ENCODE results near the gene SLIT3. TPM values are rescaled to one million over a fixed set of nuclear protein-coding genes. Genes with fewer than 3 reads are reported as not detected.
"Not testable (repeated sequence)": the region's sequence is repeated elsewhere in the genome, so short reads cannot be mapped to it uniquely, and the experiment has no call there.

Gene SLIT3
- total RNA-seq, 2 experiments from 2014 or later = not detected

DNA sequence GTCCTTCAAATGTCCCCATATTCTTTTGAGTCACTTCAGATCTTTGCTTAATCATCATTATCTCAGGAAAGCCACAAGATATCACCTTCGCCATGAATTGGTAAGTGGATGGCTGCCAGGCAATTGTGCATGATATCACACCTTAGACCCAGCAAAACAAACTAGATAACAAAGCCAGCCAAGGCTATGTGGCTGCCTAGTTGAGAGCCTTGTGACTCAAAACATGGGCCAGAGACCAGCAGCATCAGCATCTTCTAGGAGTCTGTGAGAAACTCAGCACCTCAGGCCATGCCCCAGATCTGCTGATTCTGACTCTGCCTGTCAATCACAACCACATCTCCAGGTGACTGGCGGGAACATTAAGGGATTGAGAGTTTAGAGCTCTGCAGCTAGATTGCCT, 82.8 kb downstream of the SLIT3 start:
- Mint-ChIP-seq H3K36me3 (ENCODE audit: low read depth) (no peaks in the 10 kb centered on the region), H3K27me3 (no peaks in the 10 kb centered on the region), H3K4me3 (no peak overlapping the region), H3K27ac (no peak overlapping the region), H3K4me1 (no peaks in the 10 kb centered on the region), H3K9me3 (no peaks in the 10 kb centered on the region)
- ChIA-PET CTCF (no interaction called here), POLR2A (no interaction called here)
- DNase-seq = no peak

DNA sequence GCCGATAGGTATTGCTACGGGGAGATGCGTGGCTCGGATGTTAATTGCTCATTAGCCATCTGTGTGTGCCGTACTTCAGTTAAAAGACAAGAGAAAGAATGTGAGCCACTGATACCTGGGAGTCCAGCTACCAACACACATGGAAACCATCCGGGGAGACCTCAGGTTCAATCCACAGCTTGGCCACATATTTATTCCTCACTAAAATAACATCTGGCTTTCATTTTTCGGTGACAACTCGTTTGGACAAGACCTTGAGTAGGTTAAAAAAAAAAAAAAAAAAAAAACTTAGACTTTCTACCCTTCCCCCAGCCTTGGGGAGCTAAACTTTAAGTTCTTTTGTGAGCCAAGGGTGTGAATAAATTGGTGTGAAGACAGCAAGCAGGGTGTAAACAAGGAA, 84.1 kb downstream of the SLIT3 start:
- Mint-ChIP-seq H3K4me3 (no peak overlapping the region), H3K4me1 (no peaks in the 10 kb centered on the region), H3K36me3 (ENCODE audit: low read depth) (no peaks in the 10 kb centered on the region), H3K27ac (no peak overlapping the region), H3K27me3 (no peaks in the 10 kb centered on the region), H3K9me3 (no peaks in the 10 kb centered on the region)
- DNase-seq = no peak
- POLR2A ChIA-PET = no interaction called here
- CTCF ChIA-PET = no interaction called here

DNA sequence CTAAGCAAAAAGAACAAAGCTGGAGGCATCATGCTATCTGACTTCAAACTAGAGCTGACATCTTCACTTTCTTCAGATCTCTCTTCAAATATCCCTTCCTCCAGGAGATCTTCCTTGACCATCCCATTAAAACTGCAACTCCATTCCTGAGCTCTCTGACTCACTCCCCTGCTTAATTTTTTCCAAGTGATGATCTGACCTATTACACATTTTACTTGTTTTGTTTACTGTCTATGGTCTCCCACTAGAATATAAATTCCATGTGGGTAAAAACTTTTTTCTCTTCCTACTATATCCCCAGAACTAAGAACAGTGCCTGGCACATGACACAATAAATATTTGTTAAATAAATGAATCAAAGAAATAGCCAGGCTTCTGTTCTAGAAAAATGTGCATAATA, 87.5 kb downstream of the SLIT3 start:
- no peaks in the 10 kb centered on the region for H3K4me1 Mint-ChIP-seq
- ChIA-PET CTCF (no interaction called here), POLR2A (no interaction called here)
- no peaks in the 10 kb centered on the region for H3K36me3 Mint-ChIP-seq (ENCODE audit: low read depth)
- no peaks in the 10 kb centered on the region for H3K27me3 Mint-ChIP-seq
- no peak overlapping the region for H3K4me3 Mint-ChIP-seq
- peaks cover 2% of the 10 kb centered on the region for H3K9me3 Mint-ChIP-seq
- no peak overlapping the region for H3K27ac Mint-ChIP-seq
- DNase-seq = no peak

DNA sequence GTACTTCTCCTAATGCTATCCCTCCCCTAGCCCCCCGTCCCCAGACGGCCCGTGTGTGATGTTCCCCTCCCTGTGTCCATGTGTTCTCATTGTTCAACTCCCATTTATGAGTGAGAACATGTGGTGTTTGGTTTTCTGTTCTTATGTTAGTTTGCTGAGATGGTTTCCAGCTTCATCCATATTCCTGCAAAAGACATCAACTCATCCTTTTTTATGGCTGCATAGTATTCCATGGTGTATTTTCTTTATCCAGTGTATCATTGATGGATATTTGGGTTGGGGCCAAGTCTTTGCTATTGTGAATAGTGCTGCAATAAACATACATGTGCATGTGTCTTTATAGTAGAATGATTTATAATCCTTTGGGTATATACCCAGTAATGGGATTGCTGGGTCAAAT, 89.2 kb downstream of the SLIT3 start:
- H3K27ac Mint-ChIP-seq; H3K27me3 Mint-ChIP-seq; H3K4me1 Mint-ChIP-seq; DNase-seq; H3K4me3 Mint-ChIP-seq; CTCF ChIA-PET; H3K9me3 Mint-ChIP-seq; POLR2A ChIA-PET; H3K36me3 Mint-ChIP-seq (ENCODE audit: low read depth): not testable (repeated sequence)

GRCh38 chr5:169204788-169205400, 96.0 kb downstream of the SLIT3 start:
- CTCF ChIA-PET = no interaction called here
- no peaks in the 10 kb centered on the region for H3K4me1 Mint-ChIP-seq
- H3K4me3 Mint-ChIP-seq = no peak overlapping the region
- H3K27me3 Mint-ChIP-seq = no peaks in the 10 kb centered on the region
- H3K36me3 Mint-ChIP-seq (ENCODE audit: low read depth) = no peaks in the 10 kb centered on the region
- DNase-seq = no peak
- peaks cover 4% of the 10 kb centered on the region for H3K9me3 Mint-ChIP-seq
- H3K27ac Mint-ChIP-seq = no peak overlapping the region
- POLR2A ChIA-PET = no interaction called here

- H3K27ac Mint-ChIP-seq = no peak overlapping the region
- H3K4me3 Mint-ChIP-seq = no peak overlapping the region
- no peaks in the 10 kb centered on the region for H3K4me1 Mint-ChIP-seq
- H3K9me3 Mint-ChIP-seq = peaks cover 3% of the 10 kb centered on the region
- ChIA-PET CTCF (no interaction called here), POLR2A (no interaction called here)
- DNase-seq = no peak
- no peaks in the 10 kb centered on the region for H3K36me3 Mint-ChIP-seq (ENCODE audit: low read depth)
- no peaks in the 10 kb centered on the region for H3K27me3 Mint-ChIP-seq
Measured at GRCh38 chr5:169202969-169203368, 98.0 kb downstream of the SLIT3 start.

- ChIA-PET CTCF (no interaction called here), POLR2A (no interaction called here)
- H3K27ac Mint-ChIP-seq = no peak overlapping the region
- DNase-seq = no peak
- H3K9me3 Mint-ChIP-seq = peaks cover 3% of the 10 kb centered on the region
- no peaks in the 10 kb centered on the region for H3K27me3 Mint-ChIP-seq
- no peak overlapping the region for H3K4me3 Mint-ChIP-seq
- H3K4me1 Mint-ChIP-seq = no peaks in the 10 kb centered on the region
- no peaks in the 10 kb centered on the region for H3K36me3 Mint-ChIP-seq (ENCODE audit: low read depth)
Measured at GRCh38 chr5:169201597-169201996, 99.3 kb downstream of the SLIT3 start.

GRCh38 chr5:169200125-169200778, 100.7 kb downstream of the SLIT3 start:
- H3K9me3 Mint-ChIP-seq = peaks cover 3% of the 10 kb centered on the region
- H3K4me1 Mint-ChIP-seq = no peaks in the 10 kb centered on the region
- CTCF ChIA-PET = no interaction called here
- POLR2A ChIA-PET = no interaction called here
- no peak for DNase-seq
- no peak overlapping the region for H3K27ac Mint-ChIP-seq
- H3K27me3 Mint-ChIP-seq = no peaks in the 10 kb centered on the region
- no peak overlapping the region for H3K4me3 Mint-ChIP-seq
- no peaks in the 10 kb centered on the region for H3K36me3 Mint-ChIP-seq (ENCODE audit: low read depth)

- CTCF ChIA-PET = no interaction called here
- no peak overlapping the region for H3K4me3 Mint-ChIP-seq
- no peak for DNase-seq
- H3K4me1 Mint-ChIP-seq = no peaks in the 10 kb centered on the region
- no peaks in the 10 kb centered on the region for H3K36me3 Mint-ChIP-seq (ENCODE audit: low read depth)
- H3K27ac Mint-ChIP-seq = no peak overlapping the region
- H3K9me3 Mint-ChIP-seq = peaks cover 3% of the 10 kb centered on the region
- H3K27me3 Mint-ChIP-seq = no peaks in the 10 kb centered on the region
- POLR2A ChIA-PET = no interaction called here
Measured at GRCh38 chr5:169197343-169197742, 103.6 kb downstream of the SLIT3 start.

DNA sequence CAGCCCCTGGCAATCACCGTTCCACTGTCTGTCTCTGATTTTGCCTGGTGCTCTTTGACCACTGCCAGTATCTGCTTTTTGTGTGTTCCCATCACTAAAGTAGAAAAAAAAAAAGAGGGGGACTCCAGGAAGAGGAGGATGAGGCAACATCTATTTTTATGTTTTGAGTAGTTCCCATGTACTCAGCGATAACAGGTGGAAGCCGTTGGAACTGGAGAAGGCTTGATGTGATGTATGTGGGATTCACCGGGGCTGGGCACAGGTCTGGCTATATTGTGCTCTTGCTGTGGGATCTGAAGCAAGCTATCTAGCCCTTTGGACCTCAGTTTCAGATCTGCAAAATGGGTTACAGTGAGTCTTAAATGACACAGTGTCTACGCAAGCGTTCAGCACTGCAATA, 104.9 kb downstream of the SLIT3 start:
- POLR2A ChIA-PET = no interaction called here
- no peaks in the 10 kb centered on the region for H3K36me3 Mint-ChIP-seq (ENCODE audit: low read depth)
- H3K4me1 Mint-ChIP-seq = no peaks in the 10 kb centered on the region
- CTCF ChIA-PET = no interaction called here
- H3K27me3 Mint-ChIP-seq = no peaks in the 10 kb centered on the region
- no peak for DNase-seq
- H3K9me3 Mint-ChIP-seq = no peaks in the 10 kb centered on the region
- H3K27ac Mint-ChIP-seq = no peak overlapping the region
- H3K4me3 Mint-ChIP-seq = no peak overlapping the region

DNA sequence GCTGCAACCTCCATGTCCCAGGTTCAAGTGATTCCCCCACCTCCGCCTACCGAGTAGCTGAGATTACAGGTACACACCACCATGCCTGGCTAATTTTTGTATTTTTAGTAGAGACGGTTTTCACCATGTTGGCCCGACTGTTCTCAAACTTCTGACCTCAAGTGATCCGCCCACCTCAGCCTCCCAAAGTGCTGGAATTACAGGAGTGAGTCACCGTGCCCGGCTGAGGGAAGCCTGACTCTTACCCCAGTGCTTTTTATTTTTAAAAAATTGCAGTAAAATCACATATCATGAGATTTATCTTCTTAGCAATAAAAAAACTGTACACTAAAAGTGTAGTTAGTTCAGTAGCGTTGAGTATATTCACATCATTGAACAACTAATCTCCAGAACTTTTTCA, 105.3 kb downstream of the SLIT3 start:
- Mint-ChIP-seq H3K9me3 (no peaks in the 10 kb centered on the region), H3K4me3 (no peak overlapping the region), H3K4me1 (no peaks in the 10 kb centered on the region)

DNA sequence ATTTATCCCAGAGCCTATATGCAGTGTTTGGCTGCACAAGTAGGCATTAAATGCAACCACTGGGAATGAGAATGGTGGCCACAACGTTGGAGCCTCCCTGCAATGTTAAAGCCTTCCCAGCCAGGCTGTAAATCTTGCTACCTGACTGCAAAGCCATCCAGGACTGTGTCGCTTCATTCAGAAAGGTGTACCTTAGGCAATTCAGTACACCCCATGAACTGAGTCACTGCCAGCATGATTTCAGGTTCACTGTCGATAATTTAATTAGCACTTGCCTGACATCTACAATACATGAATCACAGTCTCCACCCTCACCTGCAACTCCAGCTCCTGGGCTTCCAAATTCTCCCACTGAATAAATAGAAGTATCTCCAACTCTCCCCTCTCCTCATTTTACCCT, 108.4 kb downstream of the SLIT3 start:
- DNase-seq = no peak
- no peaks in the 10 kb centered on the region for H3K9me3 Mint-ChIP-seq
- no peaks in the 10 kb centered on the region for H3K4me1 Mint-ChIP-seq
- CTCF ChIA-PET = no interaction called here
- no peaks in the 10 kb centered on the region for H3K27me3 Mint-ChIP-seq
- no peaks in the 10 kb centered on the region for H3K36me3 Mint-ChIP-seq (ENCODE audit: low read depth)
- H3K27ac Mint-ChIP-seq = no peak overlapping the region
- H3K4me3 Mint-ChIP-seq = no peak overlapping the region
- POLR2A ChIA-PET = no interaction called here

More for the DNA sequence above, 105.3 kb downstream of the SLIT3 start:
- CTCF ChIA-PET = no interaction called here
- POLR2A ChIA-PET = no interaction called here
- Mint-ChIP-seq H3K27me3 (no peaks in the 10 kb centered on the region), H3K27ac (no peak overlapping the region), H3K36me3 (ENCODE audit: low read depth) (no peaks in the 10 kb centered on the region)
- no peak for DNase-seq

DNA sequence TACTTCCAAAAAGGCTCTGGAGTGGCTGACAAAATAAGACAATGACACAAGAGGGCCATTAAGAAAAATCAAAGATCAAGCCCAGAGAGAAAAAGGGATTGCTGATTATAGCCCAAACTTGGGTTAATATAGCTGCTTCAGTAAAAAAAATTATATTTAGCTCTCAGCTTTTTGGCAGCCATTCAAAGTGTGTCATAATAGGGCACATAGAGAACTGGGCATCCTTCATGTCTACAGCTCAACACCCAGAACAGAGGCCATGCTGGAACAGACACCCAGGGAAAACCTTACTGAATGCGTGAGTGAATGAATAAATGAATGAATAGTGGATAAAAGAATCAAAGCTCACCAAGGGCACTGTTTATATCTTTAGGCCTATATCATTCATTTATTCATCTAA, 110.1 kb downstream of the SLIT3 start:
- no peaks in the 10 kb centered on the region for H3K9me3 Mint-ChIP-seq
- no peak for DNase-seq
- H3K4me3 Mint-ChIP-seq = no peak overlapping the region
- ChIA-PET POLR2A (no interaction called here), CTCF (no interaction called here)
- H3K4me1 Mint-ChIP-seq = no peaks in the 10 kb centered on the region
- no peaks in the 10 kb centered on the region for H3K36me3 Mint-ChIP-seq (ENCODE audit: low read depth)
- H3K27ac Mint-ChIP-seq = no peak overlapping the region
- no peaks in the 10 kb centered on the region for H3K27me3 Mint-ChIP-seq

- H3K27me3 Mint-ChIP-seq = no peaks in the 10 kb centered on the region
- H3K4me1 Mint-ChIP-seq = no peaks in the 10 kb centered on the region
- POLR2A ChIA-PET = no interaction called here
- CTCF ChIA-PET = no interaction called here
- H3K9me3 Mint-ChIP-seq = no peaks in the 10 kb centered on the region
- no peak overlapping the region for H3K4me3 Mint-ChIP-seq
- DNase-seq = no peak
- no peak overlapping the region for H3K27ac Mint-ChIP-seq
- no peaks in the 10 kb centered on the region for H3K36me3 Mint-ChIP-seq (ENCODE audit: low read depth)
Measured at GRCh38 chr5:169185626-169186025, 115.3 kb downstream of the SLIT3 start.
